Measurements from ENCODE around the gene DMRTC2.
"Not testable (repeated sequence)": the region's sequence is repeated elsewhere in the genome, so short reads cannot be mapped to it uniquely, and the experiment has no call there.

DMRTC2 gene

DNA sequence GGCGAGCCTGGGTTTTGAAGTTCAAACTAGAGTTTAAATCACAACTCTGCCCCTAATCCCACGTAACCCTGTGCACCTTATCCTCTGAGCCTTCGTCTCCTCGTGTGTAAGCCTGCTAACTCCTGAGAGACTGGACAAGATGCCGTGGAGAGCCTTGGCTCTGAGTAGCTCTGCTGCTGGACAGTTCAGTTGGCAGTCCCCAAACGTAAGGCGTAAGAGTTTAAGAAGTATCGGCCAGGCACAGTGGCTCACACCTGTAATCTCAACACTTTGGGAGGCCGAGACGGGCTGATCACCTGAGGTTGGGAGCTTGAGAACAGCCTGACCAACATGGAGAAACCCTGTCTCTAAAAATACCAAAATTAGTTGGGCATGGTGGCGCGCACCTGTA lies 27.5 kb downstream of the DMRTC2 start:
- DNase-seq = no peak

- DNase-seq = peak; percentile 66
These were observed 28.2 kb downstream of the DMRTC2 start for GRCh38 chr19:41872775-41873647.

DNA sequence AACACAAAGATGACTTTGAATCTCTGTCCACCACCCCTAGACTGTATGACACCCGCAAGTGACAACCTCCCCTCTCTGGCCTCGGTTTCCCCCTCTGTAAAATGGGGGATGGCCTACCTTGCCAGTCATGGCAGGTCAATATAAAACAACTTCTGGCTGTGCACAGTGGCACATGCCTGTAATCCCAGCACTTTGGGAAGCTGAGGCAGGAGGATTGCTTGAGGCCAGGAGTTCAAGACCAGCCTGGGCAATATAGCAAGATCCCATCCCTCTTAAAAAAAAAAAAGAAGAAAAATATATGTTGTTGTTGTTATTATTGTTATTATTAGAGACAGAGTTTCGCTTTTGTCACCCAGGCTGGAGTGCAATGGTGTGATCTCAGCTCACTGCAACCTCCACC lies 31.1 kb downstream of the DMRTC2 start:
- DNase-seq = not testable (repeated sequence)

DNA sequence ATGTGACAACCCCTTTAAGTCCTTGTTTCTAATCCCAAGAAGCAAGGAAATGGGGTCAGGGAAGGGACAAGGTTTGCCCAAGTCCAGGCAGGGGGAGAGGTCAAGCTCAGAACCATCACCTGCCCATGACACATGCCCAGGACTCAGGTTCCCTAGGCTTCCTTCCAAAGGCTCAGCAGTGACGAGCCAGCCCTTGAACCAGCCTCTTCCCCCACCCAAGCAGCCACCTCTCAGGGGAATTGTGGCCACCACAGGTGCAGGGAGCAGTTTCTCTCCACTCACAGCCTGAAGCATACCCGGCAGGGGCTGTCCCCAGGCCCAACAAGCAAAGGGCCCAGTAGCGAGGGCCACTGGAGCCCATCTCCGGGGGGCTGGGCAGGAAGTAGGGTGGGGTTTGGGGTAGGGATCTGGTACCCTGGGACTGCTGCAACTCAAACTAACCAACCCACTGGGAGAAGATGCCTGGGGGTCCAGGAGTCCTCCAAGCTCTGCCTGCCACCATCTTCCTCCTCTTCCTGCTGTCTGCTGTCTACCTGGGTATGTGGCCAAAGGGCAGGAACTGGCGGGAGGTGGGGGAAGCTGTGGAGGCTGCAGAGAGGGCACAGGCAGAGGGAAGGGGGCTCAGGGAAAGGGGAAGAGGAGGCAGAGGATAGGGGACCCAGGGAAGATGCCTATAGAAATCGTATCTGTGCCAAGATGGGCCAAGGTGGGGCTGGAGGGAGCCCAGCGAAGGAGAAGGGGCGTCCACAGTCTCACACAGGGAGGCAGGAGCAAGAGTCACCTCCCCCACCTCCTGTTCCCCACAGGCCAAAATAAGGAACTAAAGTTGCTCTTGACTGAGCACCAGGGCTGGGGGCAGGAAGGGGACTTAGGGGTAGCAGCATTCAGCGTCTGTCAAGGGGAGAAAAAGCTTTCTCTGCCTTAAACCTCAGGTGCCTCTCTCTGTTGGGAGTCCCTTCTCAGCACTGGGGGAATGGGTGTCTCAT lies 32.3 kb downstream of the DMRTC2 start, which contains the start of gene CD79A:
Gene CD79A, plus strand, starts transcription at position 433 of the 986 bp plus-strand sequence. Its CDS starts 26 bp downstream, at position 459.
- no peak for DNase-seq

GRCh38 chr19:41877916-41878905 lies 33.4 kb downstream of the DMRTC2 start:
- DNase-seq = no peak

DNA sequence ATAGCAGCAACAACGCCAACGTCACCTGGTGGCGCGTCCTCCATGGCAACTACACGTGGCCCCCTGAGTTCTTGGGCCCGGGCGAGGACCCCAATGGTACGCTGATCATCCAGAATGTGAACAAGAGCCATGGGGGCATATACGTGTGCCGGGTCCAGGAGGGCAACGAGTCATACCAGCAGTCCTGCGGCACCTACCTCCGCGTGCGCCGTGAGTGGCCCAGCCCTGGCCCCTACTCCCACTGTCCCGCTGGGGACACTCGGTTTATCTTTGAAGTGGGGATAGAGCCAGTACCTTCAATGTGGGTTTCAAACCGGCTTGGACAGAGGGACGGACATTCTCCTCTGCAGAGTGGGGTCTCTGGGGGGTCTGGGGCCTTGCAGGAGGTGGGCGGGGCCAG lies 34.2 kb downstream of the DMRTC2 start:
- DNase-seq = no peak

GRCh38 chr19:41879670-41880328 lies 35.0 kb downstream of the DMRTC2 start:
- DNase-seq = no peak

DNA sequence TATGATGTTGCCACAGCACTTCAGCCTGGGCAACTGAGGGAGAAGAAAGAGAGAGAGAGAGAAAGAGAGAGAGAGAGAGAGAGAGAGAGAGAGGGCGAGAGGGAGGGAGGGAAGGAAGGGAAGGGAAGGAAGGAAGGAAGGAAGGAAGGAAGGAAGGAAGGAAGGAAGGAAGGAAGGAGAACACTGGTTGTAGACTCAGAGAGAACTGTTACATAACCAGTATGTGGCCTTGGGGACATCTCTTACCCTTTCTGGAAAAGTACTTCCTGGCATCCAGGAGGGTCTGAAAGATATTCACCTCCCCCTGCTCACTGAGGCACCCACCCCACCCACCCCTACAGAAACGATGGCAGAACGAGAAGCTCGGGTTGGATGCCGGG lies 35.5 kb downstream of the DMRTC2 start:
- no peak for DNase-seq

GRCh38 chr19:41882568-41883462 lies 38.0 kb downstream of the DMRTC2 start, which contains the start of gene ARHGEF1:
Gene ARHGEF1 (plus strand): TSS chr19:41883184. CDS start chr19:41888083, 4,899 bp downstream.
- peak; percentile 44 for DNase-seq

GRCh38 chr19:41883463-41883820 lies 38.6 kb downstream of the DMRTC2 start:
- no peak for DNase-seq

DNA sequence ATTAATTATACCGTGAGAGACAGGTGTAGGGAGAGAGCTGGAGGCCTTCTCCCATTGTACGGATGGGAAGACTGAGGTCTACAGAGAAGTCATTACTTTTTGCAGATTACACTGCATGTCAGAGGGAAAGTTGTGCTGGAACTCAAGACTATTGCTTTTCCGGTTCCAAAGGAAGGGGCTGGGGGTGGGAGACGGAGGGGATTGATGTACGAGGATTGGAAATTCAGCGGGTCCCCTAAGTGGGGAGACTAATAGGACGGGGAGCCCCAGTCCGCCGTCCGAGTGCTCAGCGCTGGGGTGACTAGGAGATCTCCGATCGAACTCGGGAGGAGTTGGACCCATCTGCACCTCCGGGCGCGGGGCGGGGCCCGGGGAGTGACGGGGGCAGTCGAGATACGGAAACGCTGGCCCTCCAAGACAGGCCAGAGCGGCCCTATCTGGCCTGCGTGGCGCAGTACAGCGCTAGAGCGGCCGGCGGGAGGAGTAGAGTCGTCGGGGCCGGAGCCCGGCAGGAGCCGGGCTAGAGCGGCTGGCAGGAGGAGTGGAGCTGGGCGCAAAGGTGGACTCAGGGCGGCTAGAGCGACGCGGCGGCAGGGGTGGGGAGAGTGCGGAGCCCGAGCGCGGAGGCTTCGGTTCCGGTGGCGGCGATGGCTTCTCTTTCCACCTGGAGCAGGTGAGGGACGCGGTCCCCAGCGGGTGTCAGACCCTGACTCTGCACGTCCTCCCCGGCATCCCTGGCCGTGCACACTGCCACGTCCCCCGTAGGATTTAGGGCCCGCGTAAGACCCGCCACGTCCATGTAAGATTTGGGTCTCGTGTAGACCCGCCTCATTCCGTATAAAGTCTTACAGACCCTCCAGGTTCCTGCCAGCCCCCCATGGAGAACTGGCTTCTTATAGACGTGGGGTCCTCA lies 39.2 kb downstream of the DMRTC2 start:
- peak; percentile 98 for DNase-seq

DNA sequence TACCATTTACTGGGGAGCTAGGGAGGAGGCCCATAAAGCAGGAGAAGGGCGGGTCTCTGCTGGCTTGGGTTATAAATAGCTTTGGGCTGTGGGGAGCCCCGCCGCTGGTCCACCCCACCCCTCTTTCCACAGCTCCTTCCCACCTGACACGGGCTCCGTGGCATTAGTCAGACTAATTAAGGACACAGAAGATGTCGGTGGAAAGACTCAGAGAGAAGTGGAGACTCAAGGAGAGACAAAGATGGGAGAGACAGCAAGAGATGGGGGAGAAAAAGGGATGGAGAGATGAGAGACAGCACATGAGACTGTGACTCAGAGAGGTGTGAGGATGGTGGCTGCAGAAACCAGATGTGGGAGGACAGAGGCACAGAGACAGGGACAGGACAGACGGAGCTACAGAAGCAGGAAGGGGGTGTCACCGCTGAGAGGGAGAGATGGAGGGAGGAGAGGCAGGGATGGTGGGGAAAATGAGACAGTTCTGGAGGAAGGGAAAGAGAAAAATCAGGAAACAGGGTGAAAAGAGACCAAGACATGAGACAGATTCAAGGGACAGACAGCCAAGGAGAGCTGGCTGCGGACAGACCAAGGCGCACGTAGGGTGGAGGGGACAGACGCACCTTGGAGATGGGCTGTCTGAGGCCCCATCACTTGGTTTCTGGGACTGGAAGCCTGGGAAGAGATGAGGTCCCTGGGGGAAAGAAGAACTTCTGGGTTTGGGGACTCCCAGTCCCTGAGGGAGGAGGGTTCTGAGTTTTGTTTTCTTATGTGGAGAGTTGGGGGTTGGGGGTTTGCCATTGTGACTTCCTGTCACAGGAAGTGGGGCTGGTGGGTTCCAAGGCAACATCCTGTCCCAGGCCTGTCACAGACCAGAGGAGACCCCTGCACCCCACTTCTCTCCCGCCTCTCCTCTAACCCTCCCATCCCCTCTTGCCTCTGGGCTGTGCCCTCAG lies 42.2 kb downstream of the DMRTC2 start:
- no peak for DNase-seq

DNA sequence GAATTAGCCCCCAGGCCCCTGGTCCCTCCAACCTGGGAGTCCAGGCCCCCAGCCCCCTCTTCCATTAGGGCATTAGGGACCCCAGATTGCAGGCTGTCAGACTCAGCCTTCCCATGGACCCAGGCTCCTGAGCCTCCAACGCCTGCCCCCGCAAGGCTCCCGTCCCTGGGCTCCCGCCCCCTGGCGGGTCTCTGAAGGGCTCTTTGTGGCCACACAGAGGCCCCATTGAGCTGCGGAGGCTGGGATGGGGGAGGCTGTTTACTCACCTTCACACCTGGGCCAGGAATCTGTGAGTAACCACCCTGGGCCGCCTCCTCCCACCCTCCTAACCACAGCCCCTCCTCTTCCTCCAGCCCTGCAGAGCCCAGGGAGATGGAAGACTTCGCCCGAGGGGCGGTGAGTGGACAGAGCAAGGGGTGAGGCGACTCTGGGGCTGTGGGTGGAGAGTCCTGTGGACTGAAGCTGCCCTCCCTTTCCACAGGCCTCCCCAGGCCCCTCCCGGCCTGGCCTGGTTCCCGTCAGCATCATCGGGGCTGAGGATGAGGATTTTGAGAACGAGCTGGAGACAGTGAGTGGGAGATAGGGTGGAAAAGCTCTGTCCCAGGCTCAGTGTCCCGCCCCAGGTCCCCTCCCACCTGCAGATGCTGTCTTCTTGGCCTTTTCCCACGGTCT lies 43.0 kb downstream of the DMRTC2 start:
- DNase-seq = no peak

DNA sequence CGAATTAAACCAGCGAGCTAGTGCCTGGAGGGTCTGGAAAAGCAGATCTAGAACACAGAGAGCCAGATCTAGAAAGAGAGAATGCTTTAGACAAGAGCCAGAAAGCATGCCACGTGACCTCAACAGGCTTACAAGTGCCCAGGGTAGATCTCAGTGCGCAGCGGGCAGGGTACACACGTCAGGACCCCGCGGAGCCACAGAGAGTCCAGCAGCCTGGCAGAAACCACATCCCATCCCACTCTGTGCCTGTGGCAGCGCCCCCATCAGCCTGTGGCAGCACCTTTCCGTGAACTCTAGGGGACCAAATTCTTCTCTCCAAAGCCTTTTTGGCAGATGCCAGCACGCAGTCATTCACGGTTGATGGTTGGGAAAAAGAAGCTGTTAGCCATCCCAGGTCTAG lies 44.1 kb downstream of the DMRTC2 start:
- no peak for DNase-seq

DNA sequence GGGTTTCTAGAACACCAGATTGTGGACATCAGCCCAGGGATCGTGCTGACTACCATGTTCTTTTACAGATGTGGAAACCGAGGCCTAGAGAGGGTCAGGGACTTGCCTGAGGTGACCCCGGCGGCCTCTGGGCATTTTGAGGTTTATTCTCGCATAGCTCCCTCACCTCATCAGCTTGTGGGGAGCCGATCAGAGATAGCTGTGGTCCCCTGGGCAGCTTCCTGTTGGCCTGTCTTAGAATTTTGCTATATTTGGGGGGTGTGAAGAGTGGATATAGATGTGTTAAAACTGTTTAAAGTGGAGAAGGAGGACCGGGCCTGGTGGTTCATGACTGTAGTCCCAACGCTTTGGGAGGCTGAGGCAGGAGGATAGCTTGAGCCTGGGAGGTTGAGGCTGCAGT lies 45.1 kb downstream of the DMRTC2 start:
- no peak for DNase-seq

DNA sequence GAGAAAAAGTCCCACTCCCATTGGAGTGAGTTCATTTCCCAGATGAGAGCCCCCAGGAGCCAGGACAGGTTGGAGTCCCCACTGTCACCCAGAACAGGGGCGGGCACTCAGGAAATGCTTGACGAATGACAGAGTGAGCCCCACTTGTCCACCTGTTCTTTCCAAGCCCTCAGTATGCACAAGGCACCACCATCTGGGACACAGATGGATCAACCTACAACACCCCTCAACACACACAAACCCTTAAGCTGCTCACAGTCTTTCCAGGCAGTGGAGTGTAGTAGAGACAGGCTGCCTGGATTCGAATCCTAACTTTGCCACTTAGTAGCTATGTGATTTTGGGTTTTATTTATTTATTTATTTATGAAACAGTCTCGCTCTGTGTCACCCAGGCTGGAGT lies 46.1 kb downstream of the DMRTC2 start:
- DNase-seq = no peak

- DNase-seq = no peak
These were observed 47.5 kb downstream of the DMRTC2 start for GRCh38 chr19:41892173-41892902.
